Lower lobe of right lung (tissue), 2 donors: ENCODE measurements around the gene RBFOX1. TPM values are rescaled to one million over a fixed set of nuclear protein-coding genes. Genes with fewer than 3 reads are reported as not detected.

Experiments
- ATAC-seq, 2 donors: fragments of 200-7000 bp; cut with Tn5 transposase; one replicate each; pipeline ENCODE4 v1.9.1; 2020 to 2022; ENCODE audit warnings: mild to moderate bottlenecking in 2 of 2, moderate library complexity in 2 of 2
- DNase-seq: peaks from one replicate; pipeline ENCODE4 v3.0.0-alpha.2; 2020
- H3K27ac ChIP-seq: fragments of 200-600 bp; one replicate; pipeline ENCODE4 v1.8.0; 2022
- H3K27me3 ChIP-seq: fragments of 200-600 bp; one replicate; pipeline ENCODE4 v1.8.0; 2022; ENCODE audit warnings: low read depth
- H3K36me3 ChIP-seq: fragments of 200-600 bp; one replicate; pipeline ENCODE4 v1.8.0; 2022; ENCODE audit warnings: mild to moderate bottlenecking
- H3K4me1 ChIP-seq: fragments of 200-600 bp; one replicate; pipeline ENCODE4 v1.8.0; 2022
- H3K4me3 ChIP-seq: fragments of 200-600 bp; one replicate; pipeline ENCODE4 v1.8.0; 2022; ENCODE audit warnings: mild to moderate bottlenecking
- H3K9me3 ChIP-seq: fragments of 200-600 bp; one replicate; pipeline ENCODE4 v1.8.0; 2022
- intact Hi-C: fragments of 100-400 bp; cut with DNase I; formaldehyde crosslinking; loops from one replicate; pipeline ENCODE4 v1.11.0; 2022
- total RNA-seq: library from RNA; stranded (reverse); fragmentation: NEBNext Ultra II Directional; extraction: Animal tissue kit (Norgen Biotek cat#: 25700); gene quantifications from one replicate; pipeline ENCODE4 v1.2.1, GENCODE V29; 2021
- TF ChIP-seq, protein P1 (sequence below): fragments of 200-600 bp; IDR thresholded peaks from one replicate; pipeline ENCODE4 v1.8.0; 2022; ENCODE audit warnings: antibody characterized with exemption, mild to moderate bottlenecking
- donor health status: DM: no; HTN: yes; CAD: no; lungs with severe emphysema.

RBFOX1 gene
- total RNA-seq, 1 donor from 2014 or later = not detected

DNA sequence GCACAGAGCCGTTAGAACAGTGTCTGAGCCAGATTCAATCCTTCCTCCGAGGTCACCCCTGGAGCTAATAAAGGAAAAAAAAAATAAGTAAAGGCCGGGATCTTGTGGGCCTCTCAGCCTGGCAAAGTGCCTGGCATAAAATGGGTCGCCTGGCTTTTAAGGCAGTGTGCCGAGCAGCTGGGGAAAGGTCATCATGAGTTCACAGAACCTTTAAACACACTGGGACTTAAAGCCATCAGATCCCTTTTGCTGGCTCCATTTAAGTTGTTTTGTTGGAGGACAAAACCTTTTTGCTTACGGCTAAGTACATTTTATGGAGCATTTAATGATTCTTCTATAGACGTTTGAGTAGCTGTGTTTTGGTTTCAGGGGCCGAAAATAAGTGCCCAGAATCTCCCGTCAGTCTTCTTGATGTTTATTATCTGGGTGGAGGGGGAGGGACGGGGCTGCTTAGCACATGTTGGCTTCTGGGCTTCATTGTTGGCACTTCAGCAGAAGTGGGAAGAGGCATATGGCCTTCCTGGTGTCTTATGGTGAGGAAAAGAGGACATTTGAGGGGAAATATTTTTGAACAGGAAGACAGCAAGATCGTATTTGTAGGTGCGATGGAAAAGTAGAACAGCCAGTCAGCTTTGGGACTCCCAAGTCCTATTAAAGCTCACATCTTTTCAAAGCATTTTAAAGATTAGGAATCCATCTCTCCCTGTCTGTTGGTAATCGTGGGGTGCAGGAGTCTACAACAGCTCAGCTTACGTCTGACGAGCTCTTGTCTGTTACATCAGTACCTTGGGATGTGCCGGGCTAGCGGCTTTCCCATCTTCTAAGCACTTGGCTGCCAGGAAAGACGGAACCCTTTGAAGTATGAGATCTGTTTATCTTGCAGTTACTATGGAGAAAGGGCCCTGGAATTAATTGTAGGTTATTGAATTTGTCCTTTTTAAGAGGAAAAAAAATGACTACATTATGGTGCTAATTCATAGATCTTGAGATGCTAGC, 31.1 kb downstream of the RBFOX1 start:
- Histone ChIP-seq H3K36me3 (no peaks in the 10 kb centered on the region), H3K4me1 (no peaks in the 10 kb centered on the region), H3K27ac (no peak overlapping the region), H3K9me3 (no peaks in the 10 kb centered on the region), H3K27me3 (no peaks in the 10 kb centered on the region), H3K4me3 (no peak overlapping the region)
- TF ChIP-seq, protein P1, sequence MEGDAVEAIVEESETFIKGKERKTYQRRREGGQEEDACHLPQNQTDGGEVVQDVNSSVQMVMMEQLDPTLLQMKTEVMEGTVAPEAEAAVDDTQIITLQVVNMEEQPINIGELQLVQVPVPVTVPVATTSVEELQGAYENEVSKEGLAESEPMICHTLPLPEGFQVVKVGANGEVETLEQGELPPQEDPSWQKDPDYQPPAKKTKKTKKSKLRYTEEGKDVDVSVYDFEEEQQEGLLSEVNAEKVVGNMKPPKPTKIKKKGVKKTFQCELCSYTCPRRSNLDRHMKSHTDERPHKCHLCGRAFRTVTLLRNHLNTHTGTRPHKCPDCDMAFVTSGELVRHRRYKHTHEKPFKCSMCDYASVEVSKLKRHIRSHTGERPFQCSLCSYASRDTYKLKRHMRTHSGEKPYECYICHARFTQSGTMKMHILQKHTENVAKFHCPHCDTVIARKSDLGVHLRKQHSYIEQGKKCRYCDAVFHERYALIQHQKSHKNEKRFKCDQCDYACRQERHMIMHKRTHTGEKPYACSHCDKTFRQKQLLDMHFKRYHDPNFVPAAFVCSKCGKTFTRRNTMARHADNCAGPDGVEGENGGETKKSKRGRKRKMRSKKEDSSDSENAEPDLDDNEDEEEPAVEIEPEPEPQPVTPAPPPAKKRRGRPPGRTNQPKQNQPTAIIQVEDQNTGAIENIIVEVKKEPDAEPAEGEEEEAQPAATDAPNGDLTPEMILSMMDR = no peak
- no peak for ATAC-seq
- intact Hi-C loops = no loop called here
- no peak for DNase-seq

DNA sequence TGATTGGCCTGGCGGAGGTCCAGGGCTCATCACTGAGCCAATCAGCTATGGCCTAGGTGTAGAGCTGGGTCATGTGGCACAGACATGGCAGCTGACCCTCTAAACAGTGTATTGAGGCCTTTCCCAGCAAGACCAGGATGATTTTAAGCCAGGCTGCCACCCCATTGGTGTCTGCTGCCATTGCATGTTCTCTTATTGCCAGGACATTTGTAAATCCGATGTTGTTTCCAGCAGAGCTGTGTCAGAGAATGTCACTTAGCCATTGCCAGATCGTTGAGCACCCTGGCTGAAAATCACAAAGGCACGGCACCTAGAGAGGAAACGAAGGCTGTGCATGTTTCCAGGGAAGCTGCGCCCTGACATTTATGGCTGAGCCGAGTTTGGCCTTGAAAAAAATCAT, 33.4 kb downstream of the RBFOX1 start:
- no peak overlapping the region for H3K4me3 ChIP-seq
- ATAC-seq (no peak), DNase-seq (no peak)
- H3K9me3 ChIP-seq = no peaks in the 10 kb centered on the region
- TF ChIP-seq, protein P1 = no peak
- intact Hi-C loops = no loop called here
- no peaks in the 10 kb centered on the region for H3K27me3 ChIP-seq
- H3K36me3 ChIP-seq = no peaks in the 10 kb centered on the region
- H3K27ac ChIP-seq = no peak overlapping the region
- H3K4me1 ChIP-seq = no peaks in the 10 kb centered on the region

DNA sequence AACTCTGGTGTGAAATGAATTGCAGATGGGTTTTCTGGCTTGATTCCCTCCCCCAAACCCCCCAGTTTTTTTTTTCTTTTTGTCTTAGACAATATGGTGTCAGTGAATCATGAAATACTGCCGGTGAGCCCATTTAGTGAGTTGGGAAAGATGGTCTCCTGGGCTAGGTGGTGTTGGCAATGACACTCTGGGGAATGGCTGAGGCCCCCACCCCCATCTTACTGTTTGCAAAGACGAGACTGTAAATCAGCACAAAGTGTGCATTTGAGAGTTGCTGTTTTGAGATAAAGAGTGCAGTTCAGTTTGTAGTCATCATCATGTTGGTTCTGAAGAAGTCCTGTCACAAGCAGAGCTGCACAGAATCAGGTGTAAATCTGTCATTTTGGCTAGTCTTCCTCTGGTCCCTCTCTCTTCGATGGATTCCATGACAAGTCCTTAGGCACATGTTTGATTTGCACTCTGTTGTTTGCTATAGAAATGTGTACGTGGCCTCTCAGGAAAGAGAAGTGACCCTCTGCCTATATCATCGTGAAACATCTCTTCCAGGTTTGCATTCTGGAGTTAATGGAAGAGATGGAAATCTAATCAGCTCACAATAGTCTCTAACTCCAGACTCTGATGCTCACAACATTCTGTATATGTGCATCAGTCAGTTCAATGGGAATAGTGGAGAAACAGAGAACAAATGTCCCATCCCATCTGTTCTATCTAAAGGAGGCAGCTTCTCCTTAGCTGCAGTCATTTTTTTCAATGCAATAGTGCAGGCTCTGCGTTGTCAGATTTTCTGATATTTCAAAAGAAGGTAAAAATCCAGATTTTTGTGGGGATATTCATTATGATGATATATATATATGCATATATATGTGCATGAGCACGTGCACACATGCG, 34.6 kb downstream of the RBFOX1 start:
- H3K36me3 ChIP-seq = no peaks in the 10 kb centered on the region
- H3K9me3 ChIP-seq = no peaks in the 10 kb centered on the region
- intact Hi-C loops = no loop called here
- no peak overlapping the region for H3K4me3 ChIP-seq
- ATAC-seq = no peak
- no peak for DNase-seq
- H3K27ac ChIP-seq = no peak overlapping the region
- no peaks in the 10 kb centered on the region for H3K27me3 ChIP-seq
- H3K4me1 ChIP-seq = no peaks in the 10 kb centered on the region
- TF ChIP-seq, protein P1 = no peak

DNA sequence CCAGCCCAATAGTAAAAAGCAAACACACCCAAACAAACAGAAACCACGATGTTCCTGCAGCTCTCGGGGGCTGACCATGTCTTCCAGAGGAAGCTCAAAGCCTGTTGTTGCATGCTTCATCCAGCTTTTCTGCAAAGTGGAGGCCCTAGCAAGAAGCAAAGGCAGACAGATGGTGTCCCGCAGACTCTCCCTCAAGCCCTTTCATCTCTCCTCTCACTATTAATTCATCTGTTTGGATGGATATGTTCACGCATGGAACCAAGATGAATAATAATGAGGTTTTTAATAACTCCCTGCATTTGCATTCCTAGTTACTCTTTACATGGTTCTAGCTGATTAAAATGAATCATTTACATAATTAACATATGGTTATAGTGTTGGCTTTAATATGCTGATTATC, 36.6 kb downstream of the RBFOX1 start:
- H3K4me3 ChIP-seq = no peak overlapping the region
- H3K27me3 ChIP-seq = no peaks in the 10 kb centered on the region
- ATAC-seq (no peak), DNase-seq (no peak)
- TF ChIP-seq, protein P1 = no peak
- H3K27ac ChIP-seq = no peak overlapping the region
- intact Hi-C loops = no loop called here
- no peaks in the 10 kb centered on the region for H3K9me3 ChIP-seq
- H3K36me3 ChIP-seq = no peaks in the 10 kb centered on the region
- H3K4me1 ChIP-seq = no peaks in the 10 kb centered on the region

DNA sequence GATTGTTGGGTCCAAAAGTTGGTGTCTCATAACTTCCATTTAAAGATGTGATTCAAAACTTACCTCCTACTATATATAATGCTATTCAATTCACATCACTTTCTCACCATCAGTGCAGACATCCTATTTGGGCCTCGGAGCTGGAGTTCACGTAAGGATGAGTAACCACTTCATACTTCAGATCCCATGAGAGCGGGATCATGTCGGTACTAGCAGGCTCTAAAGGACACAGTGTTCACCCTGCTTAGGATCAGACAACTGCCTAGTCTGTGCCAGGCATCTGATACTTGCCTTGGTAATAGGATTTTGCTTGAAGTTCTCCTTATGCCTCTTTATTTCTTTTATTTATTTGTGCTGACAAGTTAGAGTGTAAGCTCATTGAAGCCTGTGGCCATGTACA, 39.5 kb downstream of the RBFOX1 start:
- intact Hi-C loops = no loop called here
- H3K36me3 ChIP-seq = no peaks in the 10 kb centered on the region

More for the DNA sequence above, 39.5 kb downstream of the RBFOX1 start:
- ATAC-seq = no peak
- TF ChIP-seq, protein P1 = no peak
- Histone ChIP-seq H3K9me3 (no peaks in the 10 kb centered on the region), H3K4me3 (no peak overlapping the region), H3K4me1 (no peaks in the 10 kb centered on the region), H3K27me3 (no peaks in the 10 kb centered on the region), H3K27ac (no peak overlapping the region)
- no peak for DNase-seq
